ENCODE measurements around the gene NDUFA8. TPM values are rescaled to one million over a fixed set of nuclear protein-coding genes. Genes with fewer than 3 reads are reported as not detected.
A peak's percentile ranks its signal among the peaks of the same experiment; 100 is the strongest.

Gene NDUFA8
- total RNA-seq, 2 experiments from 2014 or later: 48.3 to 52.5 TPM

GRCh38 chr9:122099271-122099869 is 60.2 kb downstream of the NDUFA8 start:
- CTCF ChIA-PET: interaction anchor here (0.6 to 5.8 kb wide), 63 partner anchors 9 to 831 kb away, joined by 3 to 304 read pairs (median 4); partner anchors contain the start of genes MORN5, MRRF, NDUFA8 and RBM18
- H3K9me3 Mint-ChIP-seq: peaks cover 10% of the 10 kb centered on the region
- peak; percentile 84 for TF ChIP-seq CTCF (IDR thresholded peaks at IDR 0.05)
- intact Hi-C loops (cut with micrococcal nuclease): loop anchor here (2.0 kb wide), 1 partner anchor 251 kb away; no protein-coding TSS in a partner anchor
- POLR2A ChIA-PET: interaction anchor here (1.1 kb wide), 1 partner anchor 258 kb away, joined by 4 read pairs; no protein-coding TSS in a partner anchor
- DNase-seq: peak; percentile 90
- peak overlapping the region; percentile 1 for H3K4me3 Mint-ChIP-seq
- peaks cover 2% of the 10 kb centered on the region for H3K36me3 Mint-ChIP-seq (ENCODE audit: low read depth)
- H3K27ac Mint-ChIP-seq: no peak overlapping the region
- H3K27me3 Mint-ChIP-seq: peaks cover 8% of the 10 kb centered on the region
- H3K4me1 Mint-ChIP-seq (ENCODE audit: low read depth): peaks cover 9% of the 10 kb centered on the region
- ATAC-seq: peak; percentile 87

GRCh38 chr9:122097679-122098315 is 61.8 kb downstream of the NDUFA8 start:
- Mint-ChIP-seq H3K27ac (no peak overlapping the region), H3K9me3 (no peaks in the 10 kb centered on the region), H3K4me3 (no peak overlapping the region), H3K4me1 (ENCODE audit: low read depth) (peaks cover 10% of the 10 kb centered on the region), H3K27me3 (peaks cover 8% of the 10 kb centered on the region), H3K36me3 (ENCODE audit: low read depth) (no peaks in the 10 kb centered on the region)
- TF ChIP-seq CTCF (IDR thresholded peaks at IDR 0.05): no peak
- intact Hi-C loops (cut with micrococcal nuclease): loop anchor here (2.0 kb wide), 1 partner anchor 253 kb away; no protein-coding TSS in a partner anchor
- ATAC-seq (no peak), DNase-seq (no peak)
- POLR2A ChIA-PET: no interaction called here
- CTCF ChIA-PET: interaction anchor here (0.8 to 5.8 kb wide), 18 partner anchors 9 to 719 kb away, joined by 3 to 304 read pairs (median 8); partner anchors contain the start of genes MORN5, MRRF, NDUFA8 and RBM18

GRCh38 chr9:122096620-122097415 is 62.8 kb downstream of the NDUFA8 start:
- Mint-ChIP-seq H3K4me1 (ENCODE audit: low read depth) (peaks cover 14% of the 10 kb centered on the region), H3K27me3 (peaks cover 8% of the 10 kb centered on the region), H3K36me3 (ENCODE audit: low read depth) (no peaks in the 10 kb centered on the region), H3K27ac (no peak overlapping the region), H3K9me3 (no peaks in the 10 kb centered on the region), H3K4me3 (no peak overlapping the region)
- ATAC-seq (no peak), DNase-seq (no peak)
- no peak for TF ChIP-seq CTCF (IDR thresholded peaks at IDR 0.05)
- ChIA-PET CTCF (interaction anchor here (0.8 to 5.8 kb wide), 8 partner anchors 8 to 253 kb away, joined by 3 to 304 read pairs (median 4); partner anchors contain the start of genes MORN5 and NDUFA8), POLR2A (no interaction called here)
- intact Hi-C loops (cut with micrococcal nuclease): no loop called here

GRCh38 chr9:122095010-122095767 is 64.4 kb downstream of the NDUFA8 start:
- ChIA-PET CTCF (interaction anchor here (0.6 to 5.8 kb wide), 9 partner anchors 12 to 310 kb away, joined by 3 to 304 read pairs (median 3); no protein-coding TSS in a partner anchor), POLR2A (no interaction called here)
- no peaks in the 10 kb centered on the region for H3K9me3 Mint-ChIP-seq
- no peaks in the 10 kb centered on the region for H3K36me3 Mint-ChIP-seq (ENCODE audit: low read depth)
- no peak for ATAC-seq
- H3K4me3 Mint-ChIP-seq: no peak overlapping the region
- no peak overlapping the region for H3K27ac Mint-ChIP-seq
- intact Hi-C loops (cut with micrococcal nuclease): no loop called here
- DNase-seq: peak; percentile 80
- TF ChIP-seq CTCF (IDR thresholded peaks at IDR 0.05): peak; percentile 66
- H3K4me1 Mint-ChIP-seq (ENCODE audit: low read depth): peaks cover 26% of the 10 kb centered on the region
- H3K27me3 Mint-ChIP-seq: peaks cover 8% of the 10 kb centered on the region

Small RNA genes lying within 50 kb of the gene (microRNA-seq; reads per million reads assigned to microRNA genes)
- gene MIR4478 (ENCODE audit: borderline microRNAs expressed, borderline replicate concordance): not detected

Other genes with a start within 250 kb of the NDUFA8 start
- 1 to 10 TPM in 1 of 2 experiments, under 1 TPM in 1; 0.56 to 1.4 TPM for gene TTLL11, start 66.5 kb downstream of the NDUFA8 start, total RNA-seq
- gene MORN5, start 129 bp upstream of the NDUFA8 start, total RNA-seq: not detected
- under 1 TPM; 0.07 to 0.22 TPM for gene LHX6, start 69.2 kb upstream of the NDUFA8 start, total RNA-seq
- 10 to 100 TPM; 24.3 to 28.6 TPM for gene RBM18, start 105.1 kb upstream of the NDUFA8 start, total RNA-seq
- gene MRRF, start 105.1 kb upstream of the NDUFA8 start, total RNA-seq: 10 to 100 TPM; 69.8 to 76.0 TPM
- gene PTGS1, start 211.2 kb upstream of the NDUFA8 start, total RNA-seq: under 1 TPM in 1 of 2 experiments, not detected in 1; 0.23 TPM